ENCODE measurements around the gene EIF1.
A peak's percentile ranks its signal among the peaks of the same experiment; 100 is the strongest.
"Not testable (repeated sequence)": the region's sequence is repeated elsewhere in the genome, so short reads cannot be mapped to it uniquely, and the experiment has no call there.

EIF1 gene

GRCh38 chr17:41660221-41660711, 28.4 kb upstream of the EIF1 start:
- FAIRE-seq (no peak), DNase-seq (ENCODE audit: insufficient read length, low spot score) (no peak)

GRCh38 chr17:41663451-41664171, 25.1 kb upstream of the EIF1 start:
- no peak for TF ChIP-seq POLR2A (IDR thresholded peaks at IDR 0.05; ENCODE audit: low read depth, low read length)
- FAIRE-seq, result no peak
- DNase-seq (ENCODE audit: insufficient read length, low spot score), result no peak

More at GRCh38 chr17:41660221-41660711, 28.4 kb upstream of the EIF1 start:
- TF ChIP-seq POLR2A (IDR thresholded peaks at IDR 0.05; ENCODE audit: low read depth, low read length), result no peak

DNA sequence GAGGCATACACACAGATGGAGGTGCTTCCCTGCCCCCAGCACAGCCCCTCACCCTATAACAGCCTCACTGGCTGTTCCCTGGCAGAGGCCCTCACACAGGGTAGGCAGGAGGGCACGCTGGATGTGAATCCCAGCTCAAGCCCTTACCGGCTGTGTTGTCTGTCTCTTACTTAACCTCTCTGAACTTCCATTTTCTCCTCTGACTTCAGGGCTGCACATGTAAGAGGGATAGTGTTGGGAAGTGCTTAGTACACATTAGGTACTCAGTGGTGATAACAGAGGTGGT, 24.6 kb upstream of the EIF1 start:
- DNase-seq (ENCODE audit: insufficient read length, low spot score), result no peak
- TF ChIP-seq POLR2A (IDR thresholded peaks at IDR 0.05; ENCODE audit: low read depth, low read length), result no peak
- FAIRE-seq, result no peak

DNA sequence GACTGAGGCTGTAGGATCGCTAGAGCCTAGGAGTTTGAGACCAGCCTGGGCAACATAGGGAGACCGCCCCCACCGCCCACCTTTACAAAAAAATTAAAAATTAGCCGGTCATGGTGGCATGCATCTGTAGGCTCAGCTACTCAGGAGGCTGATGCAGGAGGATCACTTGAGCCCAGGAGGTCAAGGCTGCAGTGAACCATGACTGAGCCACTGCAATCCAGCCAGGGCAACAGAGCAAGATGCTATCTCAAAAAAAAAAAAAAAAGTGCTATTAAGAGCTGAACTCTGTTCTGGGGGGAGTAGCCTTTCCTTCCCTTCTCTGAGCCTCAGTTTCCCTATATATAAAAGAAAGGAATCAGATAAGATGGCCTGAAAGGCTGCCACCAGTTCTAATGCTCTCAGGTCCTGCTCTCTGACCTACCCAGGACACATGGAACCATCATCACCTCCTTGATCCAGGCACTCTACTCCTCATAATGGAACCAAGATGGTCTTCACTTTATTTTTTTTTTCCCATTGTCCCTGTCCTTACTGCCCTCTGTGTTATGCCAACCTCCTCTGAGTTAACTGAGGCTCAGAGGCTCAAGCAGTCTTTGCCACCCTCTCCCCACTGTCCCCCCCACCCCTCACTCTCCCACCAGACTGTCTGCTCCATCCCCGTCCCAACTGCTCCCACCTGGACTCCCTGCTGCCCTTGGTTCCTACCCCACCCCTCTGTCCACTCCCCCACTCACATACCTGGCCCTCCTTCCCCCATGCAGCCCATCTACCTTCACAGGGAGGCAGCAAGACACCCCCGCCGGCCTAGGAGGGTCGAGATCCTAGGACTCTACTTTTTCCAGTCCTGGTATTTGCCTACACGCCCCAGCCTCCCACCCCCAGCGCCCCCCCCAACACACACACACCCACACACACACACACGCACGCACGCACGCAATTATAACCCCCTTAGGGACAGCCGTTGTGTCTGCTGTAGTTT, 23.8 kb upstream of the EIF1 start:
- no peak for TF ChIP-seq POLR2A (IDR thresholded peaks at IDR 0.05; ENCODE audit: low read depth, low read length)
- DNase-seq (ENCODE audit: insufficient read length, low spot score) (no peak), FAIRE-seq (no peak)

- DNase-seq (ENCODE audit: insufficient read length, low spot score) (peak; percentile 93), FAIRE-seq (no peak)
- TF ChIP-seq POLR2A (IDR thresholded peaks at IDR 0.05; ENCODE audit: low read depth, low read length), result peak; percentile 46
Measured at GRCh38 chr17:41665566-41666236, 23.0 kb upstream of the EIF1 start.

DNA sequence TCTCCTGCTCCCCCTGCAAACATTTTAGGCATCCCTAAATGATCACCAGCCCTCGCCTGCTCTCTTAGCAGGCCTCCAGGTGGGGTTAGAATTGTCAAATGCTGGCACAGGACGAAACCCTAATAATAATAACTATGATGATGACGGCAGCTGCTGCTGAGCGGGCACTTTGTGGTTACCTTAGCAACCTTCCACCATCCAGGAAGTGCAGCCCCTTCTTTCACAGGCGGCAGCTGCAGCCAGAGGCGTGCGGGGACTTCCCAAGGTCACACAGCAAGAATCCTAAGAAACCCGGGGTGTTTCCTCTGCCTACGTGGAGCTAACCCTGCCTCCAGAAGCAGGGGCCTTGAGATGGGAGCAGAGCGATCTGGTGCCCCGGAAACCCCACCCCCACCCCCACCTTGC, 22.4 kb upstream of the EIF1 start:
- no peak for TF ChIP-seq POLR2A (IDR thresholded peaks at IDR 0.05; ENCODE audit: low read depth, low read length)
- no peak for FAIRE-seq
- DNase-seq (ENCODE audit: insufficient read length, low spot score), result peak; percentile 30

GRCh38 chr17:41666708-41667279, 21.9 kb upstream of the EIF1 start:
- FAIRE-seq (no peak), DNase-seq (ENCODE audit: insufficient read length, low spot score) (peak; percentile 67)
- TF ChIP-seq POLR2A (IDR thresholded peaks at IDR 0.05; ENCODE audit: low read depth, low read length), result 0 out of 2 replicates have a peak, but pooled peaks have one; percentile 15

- FAIRE-seq (no peak), DNase-seq (ENCODE audit: insufficient read length, low spot score) (no peak)
- TF ChIP-seq POLR2A (IDR thresholded peaks at IDR 0.05; ENCODE audit: low read depth, low read length), result no peak
Measured at GRCh38 chr17:41667280-41668041, 21.2 kb upstream of the EIF1 start.

DNA sequence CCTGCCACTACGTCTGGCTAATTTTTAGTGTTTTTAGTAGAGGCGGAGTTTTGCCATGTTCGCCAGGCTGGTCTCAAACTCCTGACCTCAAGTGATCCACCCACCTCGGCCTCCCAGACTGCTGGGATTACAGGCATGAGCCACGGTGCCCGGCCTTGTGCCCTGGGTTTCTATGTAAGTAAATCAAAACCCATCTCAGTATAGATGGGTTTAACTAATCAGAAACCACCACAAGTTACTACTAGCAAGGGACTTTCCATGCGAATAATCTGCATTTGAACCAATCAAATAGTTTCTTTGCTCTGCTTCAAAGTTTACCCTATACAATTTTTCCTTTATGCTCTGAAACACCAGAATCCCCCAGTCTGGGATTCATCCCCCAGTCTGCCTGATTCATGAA, 16.5 kb upstream of the EIF1 start:
- no peak for FAIRE-seq
- no peak for TF ChIP-seq POLR2A (IDR thresholded peaks at IDR 0.05; ENCODE audit: low read depth, low read length)
- no peak for DNase-seq (ENCODE audit: insufficient read length, low spot score)

DNA sequence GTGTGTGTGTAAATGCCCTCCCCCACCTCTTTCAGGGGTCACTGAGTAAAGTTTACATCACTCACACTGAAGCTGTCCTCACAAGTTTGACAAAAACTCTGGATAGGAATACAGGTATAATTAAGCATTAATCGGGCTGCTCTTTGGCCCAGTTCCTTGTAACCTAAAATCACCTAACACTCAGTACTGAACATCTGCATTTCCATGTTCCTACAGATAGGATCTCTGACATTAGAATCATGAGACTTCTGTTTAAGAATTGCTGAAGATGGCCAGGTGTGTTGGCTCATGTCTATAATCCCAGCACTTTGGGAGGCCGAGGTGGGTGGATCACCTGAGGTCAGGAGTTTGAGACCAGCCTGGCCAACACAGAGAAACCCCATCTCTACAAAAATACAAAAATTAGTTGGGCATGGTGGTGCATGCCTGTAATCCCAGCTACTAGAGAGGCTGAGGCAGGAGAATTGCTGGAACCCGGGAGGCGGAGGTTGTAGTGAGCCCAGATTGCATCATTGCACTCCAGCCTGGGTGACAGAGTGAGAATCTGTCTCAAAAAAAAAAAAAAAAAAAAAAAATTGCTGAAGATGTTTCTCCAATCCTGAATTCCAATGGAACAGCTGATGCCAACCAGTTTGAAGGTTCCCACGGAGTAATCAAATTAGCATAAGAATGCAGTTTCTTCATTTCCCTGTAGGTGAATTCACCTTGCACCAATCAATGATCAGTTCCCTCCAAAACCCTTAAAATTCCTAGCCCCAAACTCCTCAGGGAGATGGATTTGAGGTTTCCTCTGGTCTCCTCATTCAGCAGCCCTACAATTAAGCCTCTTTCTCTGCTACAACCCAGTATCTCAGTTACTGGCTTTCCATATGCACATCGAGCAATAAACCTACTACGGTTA, 13.3 kb upstream of the EIF1 start:
- not testable (repeated sequence) for FAIRE-seq; DNase-seq (ENCODE audit: insufficient read length, low spot score)

GRCh38 chr17:41676058-41676419, 12.6 kb upstream of the EIF1 start:
- DNase-seq (ENCODE audit: insufficient read length, low spot score) (no peak), FAIRE-seq (no peak)
- no peak for TF ChIP-seq POLR2A (IDR thresholded peaks at IDR 0.05; ENCODE audit: low read depth, low read length)

- peak; percentile 55; the same call in 1 of the 2 replicates for TF ChIP-seq POLR2A (IDR thresholded peaks at IDR 0.05; ENCODE audit: low read depth, low read length)
- no peak for FAIRE-seq
Measured at GRCh38 chr17:41678411-41678906, 10.2 kb upstream of the EIF1 start.

More at GRCh38 chr17:41678411-41678906, 10.2 kb upstream of the EIF1 start:
- peak; percentile 31 for DNase-seq (ENCODE audit: insufficient read length, low spot score)

All from H54 (cell line).